ENCODE measurements around the gene TIPRL.

- TF ChIP-seq REST (IDR thresholded peaks at IDR 0.05; ENCODE audit: insufficient read depth in 1 of 2, low read depth in 2 of 2, low read length in 2 of 2) (no peak), POLR2AphosphoS5 (IDR thresholded peaks at IDR 0.05; ENCODE audit: low read depth, low read length) (no peak), TAF1 (IDR thresholded peaks at IDR 0.05; ENCODE audit: borderline replicate concordance, insufficient read depth, low read length) (no peak), FOXP2 (optimal IDR thresholded peaks at IDR 0.05; ENCODE audit: borderline replicate concordance, extremely low read depth, extremely low read length, insufficient read depth) (no peak)
Observed at GRCh38 chr1:168135116-168135920, 43.4 kb upstream of the TIPRL start.
